Liver (tissue), 9 donors: ENCODE measurements around the gene CORO2A. TPM values are rescaled to one million over a fixed set of nuclear protein-coding genes. Genes with fewer than 3 reads are reported as not detected.
"Not testable (repeated sequence)": the region's sequence is repeated elsewhere in the genome, so short reads cannot be mapped to it uniquely, and the experiment has no call there.

Experiments
- DNase-seq: peaks from one replicate; pipeline ENCODE4 v3.0.0-alpha.2; 2017; ENCODE audit warnings: low spot score
- H3K27ac ChIP-seq, 2 donors: one replicate each; pipeline ENCODE4 v1.7.0; 2013; ENCODE audit warnings: inconsistent platforms in 2 of 2, low read length in 2 of 2, control low read depth in 1 of 2, low read depth in 1 of 2, mild to moderate bottlenecking in 1 of 2
- H3K27me3 ChIP-seq, 4 donors: one replicate each; pipeline versions ENCODE4 v1.6.1 to v1.7.0; 2013; ENCODE audit warnings: low read length in 3 of 4, inconsistent platforms in 1 of 4, mild to moderate bottlenecking in 1 of 4, moderate library complexity in 1 of 4; ENCODE audit not compliant: control insufficient read depth in 4 of 4, insufficient read depth in 4 of 4
- H3K36me3 ChIP-seq, 4 donors: one replicate each; pipeline versions ENCODE4 v1.6.1 to v1.7.0; 2013; ENCODE audit warnings: low read length in 3 of 4, mild to moderate bottlenecking in 3 of 4, low read depth in 1 of 4, moderate library complexity in 1 of 4; ENCODE audit not compliant: control insufficient read depth in 4 of 4, insufficient read depth in 3 of 4
- H3K4me1 ChIP-seq, 4 donors: one replicate each; pipeline versions ENCODE4 v1.6.1 to v1.7.0; 2013; ENCODE audit warnings: low read length in 3 of 4, mild to moderate bottlenecking in 3 of 4, moderate library complexity in 1 of 4; ENCODE audit not compliant: control insufficient read depth in 4 of 4, insufficient read depth in 4 of 4
- H3K4me3 ChIP-seq, 3 donors: one replicate each; pipeline versions ENCODE4 v1.6.1 to v1.7.0; 2013; ENCODE audit warnings: low read length in 3 of 3, control low read depth in 1 of 3, low read depth in 1 of 3, mild to moderate bottlenecking in 1 of 3
- H3K9ac ChIP-seq, 2 donors: one replicate each; pipeline ENCODE4 v1.7.0; 2013; ENCODE audit warnings: low read length in 2 of 2, mild to moderate bottlenecking in 2 of 2, moderate library complexity in 2 of 2, control low read depth in 1 of 2, low read depth in 1 of 2
- H3K9me3 ChIP-seq, 4 donors: one replicate each; pipeline versions ENCODE4 v1.6.1 to v1.7.0; 2013; ENCODE audit warnings: low read length in 3 of 4; ENCODE audit not compliant: control insufficient read depth in 4 of 4
- EGR1 ChIP-seq, 2 donors: IDR thresholded peaks; 2 replicates each; pipeline ENCODE4 v1.6.1; 2016 to 2018; ENCODE audit warnings: antibody characterized with exemption in 2 of 2, low read depth in 2 of 2
- FOXA1 ChIP-seq: IDR thresholded peaks from 2 replicates; pipeline ENCODE4 v1.6.1; 2016; ENCODE audit warnings: antibody characterized with exemption
- FOXA2 ChIP-seq: IDR thresholded peaks from 2 replicates; pipeline ENCODE4 v1.6.1; 2016; ENCODE audit warnings: antibody characterized with exemption
- GABPA ChIP-seq, 2 donors: IDR thresholded peaks in 1 of 2; conservative IDR thresholded peaks in 1 of 2; 2 replicates each; pipeline ENCODE4 v1.6.1; 2016; ENCODE audit warnings: antibody characterized with exemption in 2 of 2, mild to moderate bottlenecking in 1 of 2, moderate library complexity in 1 of 2
- HNF4A ChIP-seq, 2 donors: conservative IDR thresholded peaks; 2 replicates each; pipeline ENCODE4 v1.6.1; 2016; ENCODE audit warnings: antibody characterized with exemption in 2 of 2, mild to moderate bottlenecking in 2 of 2
- HNF4G ChIP-seq: IDR thresholded peaks from 2 replicates; pipeline ENCODE4 v1.6.1; 2016; ENCODE audit warnings: antibody characterized with exemption
- JUND ChIP-seq, 2 donors: IDR thresholded peaks; 2 replicates each; pipeline ENCODE4 v1.6.1; 2016; ENCODE audit warnings: antibody characterized with exemption in 2 of 2
- NR2F2 ChIP-seq: IDR thresholded peaks from 2 replicates; pipeline ENCODE4 v1.6.1; 2016; ENCODE audit warnings: antibody characterized with exemption
- RAD21 ChIP-seq, 2 donors: IDR thresholded peaks; 2 replicates each; pipeline ENCODE4 v1.6.1; 2016; ENCODE audit warnings: antibody characterized with exemption in 2 of 2, mild to moderate bottlenecking in 2 of 2
- RXRA ChIP-seq, 2 donors: IDR thresholded peaks; 2 replicates each; pipeline ENCODE4 v1.6.1; 2017 to 2018; ENCODE audit warnings: antibody characterized with exemption in 2 of 2, mild to moderate bottlenecking in 1 of 2
- SP1 ChIP-seq: IDR thresholded peaks from 2 replicates; pipeline ENCODE4 v1.6.1; 2018; ENCODE audit warnings: antibody characterized with exemption, mild to moderate bottlenecking
- TAF1 ChIP-seq: conservative IDR thresholded peaks from 2 replicates; pipeline ENCODE4 v1.6.1; 2016; ENCODE audit warnings: antibody characterized with exemption, mild to moderate bottlenecking
- YY1 ChIP-seq: IDR thresholded peaks from 2 replicates; pipeline ENCODE4 v1.6.1; 2016; ENCODE audit warnings: antibody characterized with exemption, mild to moderate bottlenecking
- WGBS: extraction: QIAGEN DNeasy Blood & Tissue Kit; methylation state at CpG from one replicate; pipeline ENCODE4 v1.1.7; 2013; 5-methylcytosine and 5-hydroxymethylcytosine counted together
- polyA plus RNA-seq, 2 donors: library from polyadenylated mRNA; stranded (reverse) in 1 of 2; unstranded in 1 of 2; fragments of 200-250 nt in 1 of 2; fragments of >200 nt in 1 of 2; fragmentation: Nextera tagmentation in 1 of 2; extraction: Ambion mirVana in 1 of 2; gene quantifications; one replicate each; pipeline versions ENCODE4 v1.2.1 to v1.2.3, GENCODE V29; 2013 to 2015
- total RNA-seq, 2 donors: library from RNA; depleted of rRNA; stranded (reverse); fragments of >200 nt; gene quantifications; one replicate each; pipeline ENCODE4 v1.2.3, GENCODE V29; 2014
- TF ChIP-seq, protein P1 (sequence below): IDR thresholded peaks from 2 replicates; pipeline ENCODE4 v1.6.1; 2016; ENCODE audit warnings: antibody characterized with exemption
- TF ChIP-seq, protein P2 (sequence below): IDR thresholded peaks from 2 replicates; pipeline ENCODE4 v1.6.1; 2016; ENCODE audit warnings: antibody characterized with exemption
- TF ChIP-seq, protein P3 (sequence below): IDR thresholded peaks from 2 replicates; pipeline ENCODE4 v1.6.1; 2016; ENCODE audit warnings: antibody characterized with exemption, mild to moderate bottlenecking
- TF ChIP-seq, protein P4 (sequence below): fragments of 150-350 bp; IDR thresholded peaks from 2 replicates; pipeline ENCODE4 v1.5.1; 2017; ENCODE audit warnings: improper control_type of control experiment, low read depth, low read length; ENCODE audit not compliant: missing input control
- TF ChIP-seq, protein P5 (sequence below): IDR thresholded peaks from 2 replicates; pipeline ENCODE4 v1.6.1; 2016; ENCODE audit warnings: antibody characterized with exemption
- donor health status: healthy.
- donor health status: healthy.
- donor health status: healthy.
- donor health status: healthy.
- donor health status: healthy.

CORO2A gene
- total and polyA plus RNA-seq, 4 donors = 1.2 to 2.8 (median 1.4) TPM

DNA sequence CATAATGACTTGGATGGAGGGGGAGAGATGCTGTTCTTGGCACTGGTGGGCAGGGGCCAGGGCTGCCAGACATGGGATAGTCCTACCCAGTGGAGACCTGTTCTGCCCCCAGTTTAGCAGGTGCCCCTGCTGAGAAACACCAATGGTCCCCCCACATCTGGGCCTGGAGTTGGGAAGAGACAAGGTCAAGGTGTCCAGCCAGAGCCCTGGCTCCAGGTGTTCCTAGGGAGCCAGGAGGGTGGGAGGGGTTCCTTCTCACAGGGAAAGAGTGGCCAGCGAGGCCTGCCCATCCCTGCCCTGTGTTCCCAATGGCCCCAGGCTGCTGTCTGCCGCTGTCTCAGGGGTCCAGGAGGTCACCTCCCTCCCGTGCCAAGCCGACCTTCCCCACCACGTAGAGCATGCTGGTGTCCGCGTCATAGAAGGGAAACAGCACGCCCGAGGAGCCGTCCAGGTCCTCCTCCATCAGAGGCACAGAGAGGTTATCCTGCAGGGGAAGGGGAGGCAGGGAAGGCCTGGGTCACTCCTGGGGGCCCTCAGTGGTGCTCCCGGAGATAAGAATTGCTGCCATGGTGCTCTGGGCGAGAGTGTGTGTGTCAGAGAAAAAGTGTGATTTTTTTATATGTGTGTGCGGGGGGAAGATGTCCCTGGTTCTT, 61.7 kb downstream of the CORO2A start:
- no peak overlapping the region for H3K27ac ChIP-seq
- no peak for DNase-seq
- no peak overlapping the region for H3K4me3 ChIP-seq
- peaks cover 0 to 5% (median 2%) of the 10 kb centered on the region in 4 donors for H3K36me3 ChIP-seq
- H3K9me3 ChIP-seq = no peaks in the 10 kb centered on the region
- no peaks in the 10 kb centered on the region for H3K27me3 ChIP-seq
- no peak for TF ChIP-seq YY1
- TF ChIP-seq RXRA (IDR thresholded peaks at IDR 0.05) = no peak
- 94% methylated on average over 13 of the region's 13 CpGs for WGBS
- H3K4me1 ChIP-seq = no peaks in the 10 kb centered on the region
- H3K9ac ChIP-seq = no peak overlapping the region

DNA sequence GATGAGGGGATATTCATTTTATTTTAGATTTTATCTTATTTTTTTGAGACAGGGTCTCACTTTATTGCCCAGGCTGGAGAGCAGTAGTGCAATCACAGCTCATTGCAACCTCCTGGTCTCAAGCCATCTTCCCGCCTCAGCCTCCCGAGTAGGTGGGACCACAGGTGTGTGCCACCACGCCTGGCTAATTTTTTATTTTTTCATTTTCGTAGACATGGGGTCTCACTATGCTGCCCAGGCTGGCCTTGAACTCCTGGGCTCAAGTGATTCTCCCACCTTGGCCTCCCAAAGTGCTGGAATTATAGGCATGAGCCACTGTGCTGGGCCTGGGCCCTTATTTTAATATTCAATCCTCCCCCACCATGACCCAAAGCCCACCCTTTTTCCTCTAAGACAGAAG, 62.4 kb downstream of the CORO2A start:
- not testable (repeated sequence) for H3K4me3 ChIP-seq, H3K27ac ChIP-seq, DNase-seq, H3K36me3 ChIP-seq, H3K9ac ChIP-seq, H3K9me3 ChIP-seq, H3K4me1 ChIP-seq, H3K27me3 ChIP-seq
- WGBS = 94% methylated on average over 4 of the region's 4 CpGs

DNA sequence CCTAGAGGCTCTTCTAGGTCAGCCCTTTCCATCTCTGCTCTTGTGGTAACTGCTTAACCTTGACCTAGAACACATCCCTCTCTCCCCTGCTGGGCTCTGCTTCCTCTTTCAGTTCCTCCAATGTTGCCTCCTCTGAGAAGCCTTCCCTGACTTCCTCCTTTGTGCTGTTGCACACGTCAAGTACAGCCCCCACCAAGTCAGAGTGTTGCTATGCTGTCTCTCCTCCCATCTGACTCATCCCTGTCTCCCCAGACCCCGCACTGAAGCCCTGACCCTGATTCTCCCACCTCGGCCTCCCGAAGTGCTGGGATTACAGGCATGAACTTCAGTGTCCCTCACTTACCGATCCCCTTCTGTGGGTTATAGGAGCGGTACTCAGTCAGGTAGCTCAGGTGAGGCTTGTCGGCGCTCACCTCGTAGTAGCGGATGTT, 63.0 kb downstream of the CORO2A start:
- DNase-seq = no peak
- Histone ChIP-seq H3K9me3 (no peaks in the 10 kb centered on the region), H3K27ac (no peak overlapping the region), H3K4me1 (no peaks in the 10 kb centered on the region), H3K9ac (no peak overlapping the region), H3K27me3 (no peaks in the 10 kb centered on the region), H3K36me3 (peaks cover 0 to 8% (median 3%) of the 10 kb centered on the region in 4 donors), H3K4me3 (no peak overlapping the region)
- 95% methylated on average over 10 of the region's 10 CpGs for WGBS
- TF ChIP-seq, protein P1, sequence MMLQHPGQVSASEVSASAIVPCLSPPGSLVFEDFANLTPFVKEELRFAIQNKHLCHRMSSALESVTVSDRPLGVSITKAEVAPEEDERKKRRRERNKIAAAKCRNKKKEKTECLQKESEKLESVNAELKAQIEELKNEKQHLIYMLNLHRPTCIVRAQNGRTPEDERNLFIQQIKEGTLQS = no peak
- TF ChIP-seq EGR1 (IDR thresholded peaks at IDR 0.05; ENCODE audit: low read depth in 2 of 2) = no peak
- no peak for TF ChIP-seq HNF4G
- TF ChIP-seq JUND (IDR thresholded peaks at IDR 0.05) = no peak
- TF ChIP-seq, protein P2, sequence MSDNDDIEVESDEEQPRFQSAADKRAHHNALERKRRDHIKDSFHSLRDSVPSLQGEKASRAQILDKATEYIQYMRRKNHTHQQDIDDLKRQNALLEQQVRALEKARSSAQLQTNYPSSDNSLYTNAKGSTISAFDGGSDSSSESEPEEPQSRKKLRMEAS = no peak
- no peak for TF ChIP-seq YY1
- TF ChIP-seq HNF4A (conservative IDR thresholded peaks at IDR 0.05) = no peak
- no peak for TF ChIP-seq GABPA (IDR thresholded peaks at IDR 0.05 in 1 of 2, conservative IDR thresholded peaks at IDR 0.05 in 1 of 2)
- TF ChIP-seq, protein P3, sequence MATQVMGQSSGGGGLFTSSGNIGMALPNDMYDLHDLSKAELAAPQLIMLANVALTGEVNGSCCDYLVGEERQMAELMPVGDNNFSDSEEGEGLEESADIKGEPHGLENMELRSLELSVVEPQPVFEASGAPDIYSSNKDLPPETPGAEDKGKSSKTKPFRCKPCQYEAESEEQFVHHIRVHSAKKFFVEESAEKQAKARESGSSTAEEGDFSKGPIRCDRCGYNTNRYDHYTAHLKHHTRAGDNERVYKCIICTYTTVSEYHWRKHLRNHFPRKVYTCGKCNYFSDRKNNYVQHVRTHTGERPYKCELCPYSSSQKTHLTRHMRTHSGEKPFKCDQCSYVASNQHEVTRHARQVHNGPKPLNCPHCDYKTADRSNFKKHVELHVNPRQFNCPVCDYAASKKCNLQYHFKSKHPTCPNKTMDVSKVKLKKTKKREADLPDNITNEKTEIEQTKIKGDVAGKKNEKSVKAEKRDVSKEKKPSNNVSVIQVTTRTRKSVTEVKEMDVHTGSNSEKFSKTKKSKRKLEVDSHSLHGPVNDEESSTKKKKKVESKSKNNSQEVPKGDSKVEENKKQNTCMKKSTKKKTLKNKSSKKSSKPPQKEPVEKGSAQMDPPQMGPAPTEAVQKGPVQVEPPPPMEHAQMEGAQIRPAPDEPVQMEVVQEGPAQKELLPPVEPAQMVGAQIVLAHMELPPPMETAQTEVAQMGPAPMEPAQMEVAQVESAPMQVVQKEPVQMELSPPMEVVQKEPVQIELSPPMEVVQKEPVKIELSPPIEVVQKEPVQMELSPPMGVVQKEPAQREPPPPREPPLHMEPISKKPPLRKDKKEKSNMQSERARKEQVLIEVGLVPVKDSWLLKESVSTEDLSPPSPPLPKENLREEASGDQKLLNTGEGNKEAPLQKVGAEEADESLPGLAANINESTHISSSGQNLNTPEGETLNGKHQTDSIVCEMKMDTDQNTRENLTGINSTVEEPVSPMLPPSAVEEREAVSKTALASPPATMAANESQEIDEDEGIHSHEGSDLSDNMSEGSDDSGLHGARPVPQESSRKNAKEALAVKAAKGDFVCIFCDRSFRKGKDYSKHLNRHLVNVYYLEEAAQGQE = no peak
- TF ChIP-seq NR2F2 = no peak
- no peak for TF ChIP-seq RXRA (IDR thresholded peaks at IDR 0.05)
- TF ChIP-seq, protein P4, sequence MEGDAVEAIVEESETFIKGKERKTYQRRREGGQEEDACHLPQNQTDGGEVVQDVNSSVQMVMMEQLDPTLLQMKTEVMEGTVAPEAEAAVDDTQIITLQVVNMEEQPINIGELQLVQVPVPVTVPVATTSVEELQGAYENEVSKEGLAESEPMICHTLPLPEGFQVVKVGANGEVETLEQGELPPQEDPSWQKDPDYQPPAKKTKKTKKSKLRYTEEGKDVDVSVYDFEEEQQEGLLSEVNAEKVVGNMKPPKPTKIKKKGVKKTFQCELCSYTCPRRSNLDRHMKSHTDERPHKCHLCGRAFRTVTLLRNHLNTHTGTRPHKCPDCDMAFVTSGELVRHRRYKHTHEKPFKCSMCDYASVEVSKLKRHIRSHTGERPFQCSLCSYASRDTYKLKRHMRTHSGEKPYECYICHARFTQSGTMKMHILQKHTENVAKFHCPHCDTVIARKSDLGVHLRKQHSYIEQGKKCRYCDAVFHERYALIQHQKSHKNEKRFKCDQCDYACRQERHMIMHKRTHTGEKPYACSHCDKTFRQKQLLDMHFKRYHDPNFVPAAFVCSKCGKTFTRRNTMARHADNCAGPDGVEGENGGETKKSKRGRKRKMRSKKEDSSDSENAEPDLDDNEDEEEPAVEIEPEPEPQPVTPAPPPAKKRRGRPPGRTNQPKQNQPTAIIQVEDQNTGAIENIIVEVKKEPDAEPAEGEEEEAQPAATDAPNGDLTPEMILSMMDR = no peak
- TF ChIP-seq RAD21 (IDR thresholded peaks at IDR 0.05) = no peak
- TF ChIP-seq, protein P5, sequence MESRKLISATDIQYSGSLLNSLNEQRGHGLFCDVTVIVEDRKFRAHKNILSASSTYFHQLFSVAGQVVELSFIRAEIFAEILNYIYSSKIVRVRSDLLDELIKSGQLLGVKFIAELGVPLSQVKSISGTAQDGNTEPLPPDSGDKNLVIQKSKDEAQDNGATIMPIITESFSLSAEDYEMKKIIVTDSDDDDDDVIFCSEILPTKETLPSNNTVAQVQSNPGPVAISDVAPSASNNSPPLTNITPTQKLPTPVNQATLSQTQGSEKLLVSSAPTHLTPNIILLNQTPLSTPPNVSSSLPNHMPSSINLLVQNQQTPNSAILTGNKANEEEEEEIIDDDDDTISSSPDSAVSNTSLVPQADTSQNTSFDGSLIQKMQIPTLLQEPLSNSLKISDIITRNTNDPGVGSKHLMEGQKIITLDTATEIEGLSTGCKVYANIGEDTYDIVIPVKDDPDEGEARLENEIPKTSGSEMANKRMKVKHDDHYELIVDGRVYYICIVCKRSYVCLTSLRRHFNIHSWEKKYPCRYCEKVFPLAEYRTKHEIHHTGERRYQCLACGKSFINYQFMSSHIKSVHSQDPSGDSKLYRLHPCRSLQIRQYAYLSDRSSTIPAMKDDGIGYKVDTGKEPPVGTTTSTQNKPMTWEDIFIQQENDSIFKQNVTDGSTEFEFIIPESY = no peak
- TF ChIP-seq SP1 = no peak
- TF ChIP-seq FOXA2 = no peak
- TF ChIP-seq FOXA1 = no peak
- TF ChIP-seq TAF1 = no peak
